ENCODE results near the gene CERS5. TPM values are rescaled to one million over a fixed set of nuclear protein-coding genes. Genes with fewer than 3 reads are reported as not detected.
"Not testable (repeated sequence)": the region's sequence is repeated elsewhere in the genome, so short reads cannot be mapped to it uniquely, and the experiment has no call there.

CERS5 gene
- total RNA-seq, 1 experiment from 2014 or later, result 30.8 TPM

DNA sequence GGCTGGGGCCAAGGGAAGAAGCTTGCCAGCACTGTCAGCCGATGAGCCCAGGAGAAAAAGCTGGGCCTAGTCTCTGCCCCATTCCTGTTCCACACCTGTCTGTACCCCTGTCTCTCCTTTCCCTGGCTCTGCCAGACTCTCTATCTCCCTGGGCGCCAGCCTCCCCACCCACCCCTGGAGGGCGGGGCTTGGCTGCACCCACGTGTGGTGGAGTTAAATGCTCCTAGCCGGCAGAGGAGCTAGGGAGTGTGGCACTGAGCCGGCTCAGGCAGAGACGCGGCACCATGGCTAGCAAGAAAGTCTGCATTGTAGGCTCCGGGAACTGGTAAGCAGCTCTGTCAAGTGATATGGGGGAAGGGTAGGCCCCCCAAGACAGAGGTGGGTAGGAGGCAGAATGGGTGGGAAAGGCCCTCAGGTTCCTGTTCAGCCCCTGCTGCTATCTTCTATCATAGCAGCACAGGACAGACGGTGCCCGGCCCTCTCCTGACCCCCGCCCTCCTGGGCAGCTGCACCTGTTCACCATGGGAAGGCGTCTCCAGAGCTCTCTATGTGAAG, 63.3 kb downstream of the CERS5 start, which contains the start of gene GPD1:
Gene GPD1 (plus strand): TSS at position 242 of the 555 bp plus-strand sequence. CDS start 43 bp downstream, at position 285.
- DNase-seq (ENCODE audit: low read depth), result peak; percentile 37

DNA sequence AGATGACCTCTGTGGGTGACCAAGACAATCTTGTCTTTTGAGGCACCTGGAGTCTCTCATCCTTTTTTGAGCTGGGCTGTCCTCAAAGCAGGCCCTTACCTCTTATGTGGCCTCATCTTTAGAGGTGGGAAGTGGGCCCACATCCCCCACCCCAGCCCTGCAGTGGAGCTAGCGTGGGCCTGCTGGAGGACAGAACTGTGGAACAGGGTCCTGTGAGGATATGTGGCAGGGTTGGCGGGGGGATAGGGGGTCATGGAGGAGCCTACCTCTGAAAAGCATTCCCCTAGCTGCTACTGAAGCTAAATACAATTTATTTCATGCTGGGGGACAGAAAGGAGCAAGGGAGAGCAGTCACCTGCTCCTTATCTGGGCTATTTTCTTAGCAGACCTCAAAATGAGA, 63.8 kb downstream of the CERS5 start:
- DNase-seq (ENCODE audit: low read depth), result no peak

DNA sequence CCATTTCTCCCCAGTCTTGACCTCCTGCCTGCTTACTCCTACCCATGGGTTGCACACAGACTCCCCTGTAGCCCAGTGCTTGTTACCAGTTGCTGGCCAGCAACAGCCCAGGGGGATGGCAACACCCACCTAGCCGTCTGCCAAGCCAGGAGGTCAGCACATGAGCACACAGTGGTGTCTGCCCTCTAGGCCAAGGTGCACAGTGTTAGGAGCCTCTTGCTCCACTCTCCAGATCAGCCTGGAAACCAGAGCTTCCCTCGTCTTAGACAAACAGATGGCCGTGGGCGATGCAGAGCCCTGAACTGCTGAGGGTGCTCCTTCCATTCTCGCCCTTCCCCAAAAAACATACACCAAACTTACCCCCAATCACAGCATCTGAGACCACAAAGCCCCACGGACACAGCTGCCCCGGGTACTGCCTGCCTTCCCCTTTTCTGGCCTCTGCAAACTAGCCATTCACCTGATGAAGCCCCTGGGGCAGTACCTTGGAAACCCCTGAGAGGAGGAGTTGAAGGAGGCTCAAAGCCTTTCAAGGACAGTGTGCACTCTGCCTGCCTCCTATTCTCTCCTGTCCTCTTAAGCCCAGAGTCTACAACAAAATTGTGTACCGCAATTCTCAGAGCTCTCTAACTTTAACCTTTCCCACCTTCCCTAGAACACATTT, 64.4 kb downstream of the CERS5 start:
- DNase-seq (ENCODE audit: low read depth), result no peak

DNA sequence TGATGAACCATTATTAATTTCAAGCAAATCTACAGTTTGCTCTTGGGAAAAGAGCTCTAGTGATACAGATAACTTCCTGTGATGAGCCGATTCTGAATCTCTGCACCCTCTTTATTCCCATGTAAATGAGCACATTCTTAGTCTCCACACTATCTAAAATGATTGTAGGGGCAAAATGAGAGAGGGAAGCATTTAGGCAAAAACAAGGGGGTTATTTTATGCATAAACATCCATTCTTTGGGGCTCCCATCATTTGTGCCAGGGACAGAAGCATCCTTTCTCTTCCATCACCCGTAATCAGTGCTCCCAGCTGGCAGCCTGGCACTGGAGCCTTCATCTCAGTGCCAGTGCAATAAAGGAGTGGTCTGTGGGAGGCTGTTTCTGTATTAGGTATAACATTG, 65.0 kb downstream of the CERS5 start:
- DNase-seq (ENCODE audit: low read depth), result no peak

DNA sequence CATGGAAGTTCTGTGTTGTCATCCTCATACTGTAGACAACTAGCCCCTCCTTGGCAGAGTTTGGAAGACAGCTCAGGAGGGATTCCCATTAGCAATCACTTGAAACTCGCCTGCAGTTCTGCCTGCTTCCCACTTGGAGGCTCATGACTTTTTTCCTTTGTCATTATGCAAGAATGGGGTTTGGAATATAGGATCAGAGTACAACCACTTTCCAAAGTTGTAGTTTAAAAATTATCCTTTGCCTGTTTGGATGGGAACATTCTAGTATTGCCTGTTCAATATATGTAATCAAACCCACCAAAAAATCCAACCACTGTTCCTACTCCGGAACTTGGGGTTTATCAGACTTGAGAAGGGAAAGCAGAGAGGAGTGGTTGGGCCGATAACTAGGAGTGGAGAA, 65.5 kb downstream of the CERS5 start:
- DNase-seq (ENCODE audit: low read depth), result peak; percentile 43

DNA sequence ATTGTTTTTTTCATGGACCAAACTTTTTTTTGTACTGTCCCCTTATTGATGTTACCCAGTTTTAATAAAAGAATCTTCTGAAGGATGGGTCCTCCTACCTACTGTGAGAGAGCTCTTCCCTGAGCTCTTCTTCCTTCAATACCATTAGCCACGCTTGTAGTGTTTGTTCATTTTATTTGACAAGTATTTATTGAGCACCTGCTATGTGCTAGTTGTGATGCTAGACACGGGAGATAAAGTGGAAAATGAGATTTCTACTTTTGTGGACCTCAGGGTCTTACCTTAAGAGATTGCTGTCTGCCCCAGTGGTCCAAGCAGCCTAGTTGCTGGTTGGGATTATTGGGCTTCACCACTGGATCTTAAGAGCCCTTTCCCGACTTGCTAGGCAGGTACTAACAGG, 66.6 kb downstream of the CERS5 start:
- no peak for DNase-seq (ENCODE audit: low read depth)

DNA sequence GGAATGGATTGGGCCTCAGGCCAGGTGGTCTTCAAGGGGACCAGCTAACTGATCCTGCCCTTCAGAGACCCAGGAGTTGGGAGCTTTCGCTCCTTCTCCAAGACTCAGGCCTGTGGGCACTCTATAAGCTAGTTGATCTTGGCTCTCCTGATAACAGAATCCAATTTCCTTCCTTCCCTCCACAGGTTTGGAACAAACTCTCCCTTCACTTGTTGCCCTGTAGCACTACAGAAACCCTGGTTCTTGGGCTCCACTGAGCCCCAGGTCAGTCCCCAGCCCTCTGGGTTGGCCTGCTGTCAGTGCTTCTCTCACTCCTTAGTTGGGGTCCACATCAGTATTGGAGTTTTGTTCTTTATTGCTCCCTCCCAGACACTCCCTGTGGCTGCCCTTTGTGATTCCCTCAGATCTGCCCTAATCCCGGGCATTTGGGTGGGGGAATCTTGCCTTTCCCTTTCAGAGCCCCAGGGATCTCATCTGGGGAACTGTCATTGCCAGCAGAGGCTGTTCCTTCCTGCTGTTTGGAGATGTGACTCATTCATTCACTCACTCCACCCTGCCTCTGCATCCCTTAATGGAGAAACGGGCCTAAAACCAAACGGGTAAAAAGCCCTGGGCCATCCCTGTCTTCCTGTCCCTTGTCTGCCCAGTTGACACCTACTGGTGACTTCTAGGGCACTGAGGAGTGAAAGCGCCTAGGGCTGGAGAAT, 67.7 kb downstream of the CERS5 start:
- DNase-seq (ENCODE audit: low read depth), result no peak

DNA sequence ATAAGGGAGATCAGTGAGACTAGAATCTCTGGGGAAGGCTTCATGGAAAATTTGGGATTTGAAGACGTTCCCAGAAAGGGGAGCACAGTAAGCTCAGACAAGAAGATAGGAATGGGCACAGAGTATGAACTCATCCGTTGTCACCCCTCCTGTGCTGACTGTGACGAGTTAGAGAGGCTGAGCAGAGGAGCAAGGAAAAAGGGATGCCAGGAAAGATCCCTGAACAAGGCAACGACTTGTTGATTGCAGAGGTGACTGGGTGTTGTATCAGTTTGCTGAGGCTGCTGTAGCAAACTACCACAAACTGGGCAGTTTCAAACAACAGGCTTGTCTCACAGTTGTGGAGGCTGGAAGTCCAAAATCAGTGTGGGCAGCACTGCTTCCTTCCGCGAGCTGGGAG, 69.2 kb downstream of the CERS5 start:
- no peak for DNase-seq (ENCODE audit: low read depth)

DNA sequence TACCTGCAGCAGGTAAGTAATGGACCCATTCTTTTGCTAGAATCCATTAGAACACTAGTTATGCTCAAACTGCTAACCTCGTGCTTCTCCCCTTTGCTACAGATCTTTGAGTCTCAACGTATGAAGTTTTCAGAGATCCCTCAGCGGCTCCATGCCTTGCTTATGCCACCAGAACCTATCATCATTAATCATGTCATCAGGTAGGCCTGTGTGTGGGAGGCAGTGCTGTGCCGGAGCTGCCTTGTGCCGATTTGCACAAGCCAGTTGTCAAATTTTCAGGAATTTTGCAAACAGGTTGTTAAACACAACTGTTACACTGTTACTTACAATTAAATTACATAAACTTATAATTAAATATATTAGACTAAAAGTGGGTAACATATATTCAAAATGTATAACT, 76.8 kb downstream of the CERS5 start:
- no peak for DNase-seq (ENCODE audit: low read depth)

DNA sequence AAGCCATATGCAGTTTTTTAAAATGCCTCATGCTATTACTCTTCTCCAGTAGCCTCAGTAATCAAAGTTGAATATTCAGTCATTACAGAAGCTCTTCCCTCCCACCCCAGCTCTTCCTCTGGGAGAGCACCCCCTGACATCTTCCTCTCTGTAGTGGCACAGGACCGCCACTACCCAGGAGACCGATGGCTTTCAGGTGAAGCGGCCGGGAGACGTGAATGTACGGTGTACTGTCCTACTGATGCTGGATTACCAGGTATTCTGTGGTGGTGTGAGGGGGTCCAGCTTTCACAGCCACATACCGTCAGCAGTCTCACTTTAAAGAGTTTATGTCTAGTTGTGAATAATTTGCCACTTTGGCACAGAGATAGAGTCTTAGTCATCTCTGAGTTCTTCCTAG, 77.4 kb downstream of the CERS5 start:
- DNase-seq (ENCODE audit: low read depth), result no peak

DNA sequence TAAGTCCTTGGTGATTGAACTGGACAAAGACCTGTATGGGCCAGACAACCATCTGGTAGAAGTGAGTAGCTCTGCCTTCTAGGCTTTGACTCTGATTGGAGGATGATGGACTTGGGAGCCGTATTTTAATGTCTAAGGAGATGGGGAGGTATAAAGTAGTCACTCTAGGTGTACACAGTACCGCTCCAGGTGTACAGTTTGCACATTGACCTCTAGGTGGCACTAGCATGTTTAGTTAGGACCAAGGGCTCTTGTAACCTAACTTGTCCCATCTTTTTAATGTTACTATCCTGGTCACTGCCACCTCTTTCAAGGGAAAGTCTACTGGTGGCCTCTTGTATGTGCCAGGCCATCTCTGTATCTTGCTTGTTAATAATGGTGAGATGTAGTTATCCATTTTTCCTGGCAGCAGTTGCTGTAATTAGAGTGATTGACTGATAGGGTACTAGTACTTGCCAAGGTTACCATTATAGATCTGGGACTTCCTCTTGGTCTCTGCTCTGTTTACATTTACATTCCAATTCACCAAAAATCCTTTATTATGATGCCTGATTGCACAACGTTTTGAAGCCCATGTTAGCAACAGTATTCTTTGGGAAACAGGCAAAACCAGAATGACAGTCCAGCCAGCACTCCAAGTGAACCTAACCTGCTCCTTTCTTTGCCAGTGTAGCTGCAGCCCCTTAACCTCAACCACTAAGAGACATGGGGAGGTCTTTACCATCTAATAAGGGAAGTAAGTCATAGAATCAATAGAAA, 78.4 kb downstream of the CERS5 start:
- peak; percentile 40 for DNase-seq (ENCODE audit: low read depth)

DNA sequence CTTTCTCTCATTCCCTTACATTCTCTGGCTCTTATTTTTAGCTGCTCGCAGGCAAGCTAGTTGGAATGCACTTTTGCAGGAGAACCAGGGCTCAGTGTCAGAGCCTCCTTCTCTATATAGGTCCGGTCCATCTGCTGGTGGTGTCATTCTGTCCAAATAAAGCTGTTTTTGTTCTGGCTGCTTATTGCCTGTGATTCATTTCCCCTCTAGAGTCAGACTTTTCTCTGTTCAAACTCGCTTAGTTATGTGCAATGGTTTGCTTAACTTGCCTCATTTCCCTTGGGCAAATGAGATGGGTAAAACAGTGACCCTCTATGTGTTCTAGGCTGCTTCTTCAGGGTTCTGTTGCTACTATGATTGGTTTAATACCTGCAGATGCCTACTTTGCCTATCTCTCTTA, 79.2 kb downstream of the CERS5 start:
- DNase-seq (ENCODE audit: low read depth), result peak; percentile 74

DNA sequence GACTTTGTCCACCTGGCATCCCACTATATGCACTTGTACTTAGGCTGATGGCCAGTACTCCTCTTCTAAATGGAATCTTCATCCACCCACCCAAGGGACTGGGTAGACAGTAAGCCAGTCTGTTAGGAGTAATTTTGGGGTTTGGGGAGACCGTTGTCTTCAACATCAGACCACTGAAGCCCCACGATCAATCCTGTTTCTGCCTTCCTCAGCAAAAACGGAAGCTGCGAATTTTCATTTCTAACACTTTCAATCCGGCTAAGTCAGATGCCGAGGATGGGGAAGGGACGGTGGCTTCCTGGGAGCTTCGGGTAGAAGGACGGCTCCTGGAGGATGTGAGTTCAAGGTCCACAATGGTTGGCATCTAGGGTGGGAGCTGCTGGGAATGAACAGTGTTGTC, 80.0 kb downstream of the CERS5 start:
- DNase-seq (ENCODE audit: low read depth), result no peak

DNA sequence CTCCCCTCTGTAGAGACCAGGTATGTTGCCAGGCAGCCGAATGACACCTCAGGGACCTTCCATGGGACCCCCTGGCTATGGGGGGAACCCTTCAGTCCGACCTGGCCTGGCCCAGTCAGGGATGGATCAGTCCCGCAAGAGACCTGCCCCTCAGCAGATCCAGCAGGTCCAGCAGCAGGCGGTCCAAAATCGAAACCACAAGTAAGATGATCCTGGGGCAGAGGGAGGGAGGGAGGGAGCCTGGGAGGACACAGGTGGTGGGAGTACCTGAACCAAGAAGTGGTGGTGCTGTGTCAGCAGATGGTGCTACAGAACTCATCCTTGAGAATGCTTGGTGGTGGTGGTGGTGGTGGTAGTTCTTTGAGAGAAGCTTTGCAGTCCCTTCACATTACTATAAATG, 81.0 kb downstream of the CERS5 start:
- DNase-seq (ENCODE audit: low read depth), result no peak

DNA sequence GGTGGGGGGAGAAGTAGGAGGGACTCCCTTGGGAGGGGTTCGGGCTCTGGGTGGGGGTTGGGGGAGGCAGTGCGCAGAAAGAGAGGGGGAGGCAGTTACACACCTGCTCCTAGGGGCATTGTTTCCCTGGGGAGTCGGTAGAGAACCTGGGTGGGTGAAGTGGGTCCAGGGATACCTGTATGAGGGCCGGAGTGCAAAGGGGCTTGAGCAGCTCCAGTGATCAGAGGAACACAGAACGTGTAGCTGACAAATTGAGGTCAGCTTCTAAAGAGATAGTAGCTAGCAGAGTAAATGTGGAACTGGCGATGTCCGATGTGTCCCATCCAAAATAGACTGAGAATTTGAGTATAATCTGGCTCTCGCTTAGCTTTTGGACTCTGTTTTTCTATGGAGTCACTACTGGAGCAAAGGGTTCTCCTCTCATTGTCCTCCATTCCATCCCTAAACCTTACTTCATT, 81.5 kb downstream of the CERS5 start:
- DNase-seq (ENCODE audit: low read depth), result no peak

DNA sequence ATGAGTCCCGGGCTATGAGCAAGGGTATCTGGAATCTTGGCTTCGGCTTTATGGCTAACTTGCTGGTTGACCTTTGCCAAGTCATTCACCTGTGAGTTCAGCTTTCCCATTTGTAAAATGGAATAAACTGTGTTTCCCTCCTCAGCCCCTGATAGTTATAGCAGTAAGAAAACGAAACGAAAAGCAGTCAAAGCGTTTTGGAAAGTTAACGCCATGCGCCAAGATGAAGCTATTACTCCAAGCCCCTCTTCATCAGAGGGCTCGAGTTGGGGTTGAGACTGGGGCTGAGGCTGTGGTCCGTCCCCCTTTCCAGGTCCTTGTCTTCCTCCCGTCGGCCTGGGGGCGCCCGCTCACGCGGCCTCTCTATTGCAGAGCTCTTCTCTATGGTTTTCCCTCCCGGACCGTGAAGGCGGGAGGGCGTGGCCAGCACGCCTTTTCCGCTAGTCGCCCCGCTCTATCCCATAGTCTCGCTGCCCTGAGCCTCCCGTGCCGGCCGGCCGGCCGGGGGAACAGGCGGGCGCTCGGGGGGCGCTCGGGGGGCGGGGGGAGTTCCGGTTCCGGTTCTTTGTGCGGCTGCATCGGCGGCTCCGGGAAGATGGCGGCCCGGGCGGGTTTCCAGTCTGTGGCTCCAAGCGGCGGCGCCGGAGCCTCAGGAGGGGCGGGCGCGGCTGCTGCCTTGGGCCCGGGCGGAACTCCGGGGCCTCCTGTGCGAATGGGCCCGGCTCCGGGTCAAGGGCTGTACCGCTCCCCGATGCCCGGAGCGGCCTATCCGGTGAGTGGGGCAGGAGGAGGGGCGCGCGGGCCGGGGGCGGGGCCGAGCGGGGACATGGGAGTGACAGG, 82.2 kb downstream of the CERS5 start, which contains the start of gene SMARCD1:
Gene SMARCD1 (plus strand): TSS at position 568 of the 840 bp plus-strand sequence. CDS start 28 bp downstream, at position 596.
- peak; percentile 91 for DNase-seq (ENCODE audit: low read depth)

DNA sequence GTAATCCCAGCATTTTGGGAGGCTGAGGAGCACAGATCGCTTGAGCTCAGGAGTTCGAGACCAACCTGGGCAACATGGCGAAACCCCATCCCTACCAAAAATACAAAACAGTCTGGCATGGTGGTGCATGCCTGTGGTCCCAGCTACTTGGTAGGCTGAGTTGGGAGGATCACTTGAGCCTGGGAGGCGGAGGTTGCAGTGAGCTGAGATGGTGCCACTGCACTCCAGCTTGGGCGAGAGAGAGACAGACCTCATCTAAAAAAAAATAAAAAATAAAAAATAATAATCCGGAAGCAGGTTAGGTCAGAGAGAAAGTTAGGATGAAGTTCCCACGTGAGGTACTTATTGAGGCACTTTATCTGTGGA, 82.8 kb downstream of the CERS5 start:
- DNase-seq (ENCODE audit: low read depth), result not testable (repeated sequence)

DNA sequence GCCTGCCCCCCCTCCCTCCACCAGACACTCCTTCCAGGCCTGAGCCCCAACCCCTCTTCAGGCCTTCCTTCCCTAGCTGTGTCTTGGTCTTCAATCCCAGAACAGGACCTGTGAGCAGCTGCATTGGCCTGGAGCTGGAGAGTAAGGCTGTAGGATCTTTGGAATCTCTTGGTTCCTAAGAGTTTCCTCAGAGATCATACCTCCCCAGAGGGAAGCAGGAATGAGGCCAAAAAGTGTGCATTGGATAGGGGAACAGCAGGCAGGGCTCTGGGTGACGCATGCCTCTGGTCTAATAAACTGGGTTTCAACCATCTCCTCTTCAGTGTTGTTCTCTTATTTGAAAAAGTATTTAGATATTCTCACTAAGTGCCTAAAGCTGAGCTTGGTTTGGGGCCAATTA, 83.9 kb downstream of the CERS5 start:
- DNase-seq (ENCODE audit: low read depth), result no peak

DNA sequence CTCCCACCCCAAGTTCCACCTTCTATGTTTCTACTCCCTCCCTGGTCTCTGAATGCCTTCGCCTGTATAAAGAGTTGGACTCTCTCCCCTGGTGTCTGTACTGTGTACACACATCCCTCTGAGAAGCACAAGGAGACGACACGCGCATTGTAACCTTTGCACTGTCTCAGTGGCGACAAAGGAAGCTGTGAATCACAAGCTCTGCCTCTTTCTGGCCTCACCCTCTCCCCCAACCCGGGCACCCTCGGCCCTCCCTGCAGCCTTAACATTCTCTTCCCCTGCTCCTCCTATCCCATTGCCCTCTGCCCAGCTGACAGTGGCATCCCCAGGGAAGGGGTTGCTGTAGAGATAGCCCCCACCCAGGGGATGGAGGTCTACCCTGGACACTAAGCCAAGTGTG, 84.5 kb downstream of the CERS5 start:
- DNase-seq (ENCODE audit: low read depth), result no peak

DNA sequence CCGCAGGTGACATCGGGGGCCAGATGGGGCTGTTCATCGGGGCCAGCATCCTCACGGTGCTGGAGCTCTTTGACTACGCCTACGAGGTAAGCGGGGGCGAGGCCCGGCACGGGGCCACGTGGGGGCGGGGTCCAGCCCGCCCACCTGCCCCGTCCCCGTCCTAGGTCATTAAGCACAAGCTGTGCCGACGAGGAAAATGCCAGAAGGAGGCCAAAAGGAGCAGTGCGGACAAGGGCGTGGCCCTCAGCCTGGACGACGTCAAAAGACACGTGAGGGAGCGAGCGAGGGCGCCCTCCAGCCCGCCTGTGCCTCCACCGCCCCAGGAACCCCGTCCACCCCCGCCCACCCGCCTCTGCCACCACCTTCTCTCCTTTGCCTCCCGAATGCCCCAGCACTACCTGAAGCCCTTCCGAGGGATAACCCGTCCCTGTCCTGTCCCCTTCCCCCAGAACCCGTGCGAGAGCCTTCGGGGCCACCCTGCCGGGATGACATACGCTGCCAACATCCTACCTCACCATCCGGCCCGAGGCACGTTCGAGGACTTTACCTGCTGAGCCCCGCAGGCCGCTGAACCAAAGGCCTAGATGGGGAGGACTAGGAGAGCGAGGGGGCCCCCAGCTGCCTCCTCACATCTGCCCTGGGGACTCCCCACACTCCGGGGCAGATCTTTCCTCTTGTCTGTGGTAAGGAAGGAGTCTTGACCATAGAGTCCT, 85.9 kb downstream of the CERS5 start:
- DNase-seq (ENCODE audit: low read depth), result no peak

DNA sequence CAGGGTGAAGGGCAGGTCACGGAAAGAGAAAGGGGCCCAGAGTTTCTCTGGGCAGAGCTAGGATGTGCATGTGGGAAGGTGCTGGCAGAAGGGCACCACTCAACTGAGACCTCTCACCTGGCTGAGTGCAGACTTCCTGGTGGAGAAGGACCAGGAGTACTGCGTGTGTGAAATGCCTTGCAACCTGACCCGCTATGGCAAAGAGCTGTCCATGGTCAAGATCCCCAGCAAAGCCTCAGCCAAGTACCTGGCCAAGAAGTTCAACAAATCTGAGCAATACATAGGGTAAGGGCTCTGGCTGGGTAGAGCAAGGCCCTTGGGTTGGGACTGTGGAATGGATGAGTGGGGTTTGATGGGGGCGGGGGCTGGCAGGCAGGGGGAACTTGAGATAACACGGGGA, 87.4 kb downstream of the CERS5 start:
- DNase-seq (ENCODE audit: low read depth), result no peak

Measured in LHCN-M2 (cell line).